GM21786 (cell line): Measurements from ENCODE around the gene TRIM51G.
"Not testable (repeated sequence)": the region's sequence is repeated elsewhere in the genome, so short reads cannot be mapped to it uniquely, and the experiment has no call there.

ENCODE experiments used
- ATAC-seq: cut with Tn5 transposase; IDR thresholded peaks from one replicate; pipeline ENCODE4 v1.9.1; 2021; ENCODE audit not compliant: unreplicated experiment

Gene TRIM51G, protein sequence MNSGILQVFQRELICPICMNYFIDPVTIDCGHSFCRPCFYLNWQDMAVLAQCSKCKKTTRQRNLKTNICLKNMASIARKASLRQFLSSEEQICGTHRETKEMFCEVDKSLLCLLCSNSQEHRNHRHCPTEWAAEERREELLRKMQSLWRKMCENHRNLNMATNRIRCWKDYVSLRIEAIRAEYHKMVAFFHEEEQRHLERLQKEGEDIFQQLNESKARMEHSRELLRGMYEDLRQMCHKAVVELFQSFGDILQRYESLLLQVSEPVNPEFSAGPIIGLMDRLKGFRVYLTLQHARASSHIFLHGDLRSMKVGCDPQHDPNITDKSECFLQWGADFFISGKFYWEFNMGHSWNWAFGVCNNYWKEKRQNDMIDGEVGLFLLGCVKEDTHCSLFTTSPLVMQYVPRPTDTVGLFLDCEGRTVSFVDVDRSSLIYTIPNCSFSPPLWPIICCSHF

DNA sequence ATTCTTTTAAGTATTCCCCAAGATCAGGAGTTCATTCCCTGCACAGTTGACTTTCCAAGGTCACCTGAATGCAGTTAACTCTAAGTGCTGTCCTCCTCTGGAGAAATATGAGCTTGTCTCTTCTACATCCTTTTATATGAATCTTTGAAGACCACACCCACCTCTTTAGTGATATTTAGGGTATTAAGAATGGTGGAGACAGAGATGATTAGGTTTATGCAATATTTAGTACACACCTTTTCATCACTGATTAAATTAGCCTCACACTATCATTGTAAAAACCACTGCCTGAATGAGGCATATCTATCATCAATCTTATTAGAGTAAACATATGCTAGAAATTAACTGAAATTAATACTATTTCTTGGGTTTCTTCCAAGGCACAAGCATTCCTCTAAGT lies at the start of gene TRIM51G:
Gene TRIM51G, minus strand, starts transcription at position 101 of the 400 bp plus-strand sequence. CDS start 2,190 bp downstream, outside the sequence.
- ATAC-seq: not testable (repeated sequence)

DNA sequence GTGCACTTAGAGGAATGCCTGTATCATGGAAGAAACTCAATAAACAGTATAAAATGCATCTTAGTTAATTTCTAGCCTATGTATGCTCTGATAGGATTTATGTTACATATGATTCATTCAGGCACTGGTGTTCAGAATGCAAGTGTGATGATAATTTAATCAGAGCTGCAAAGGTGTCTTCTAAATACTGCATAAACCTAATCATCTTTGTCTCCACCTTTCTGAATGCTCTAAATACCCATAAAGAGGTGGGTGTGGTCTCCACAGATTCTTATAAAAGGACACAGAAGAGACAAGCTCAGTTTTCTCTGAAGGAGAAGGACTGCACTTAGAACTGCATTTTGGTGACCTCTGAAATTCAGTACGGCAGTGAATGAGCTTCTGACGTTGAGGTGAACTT lies 44.8 kb upstream of the TRIM51G start, which contains the start of gene TRIM49B:
Gene TRIM49B, plus strand, starts transcription at position 301 of the 400 bp plus-strand sequence. CDS start 2,777 bp downstream, outside the sequence.
- ATAC-seq: not testable (repeated sequence)

DNA sequence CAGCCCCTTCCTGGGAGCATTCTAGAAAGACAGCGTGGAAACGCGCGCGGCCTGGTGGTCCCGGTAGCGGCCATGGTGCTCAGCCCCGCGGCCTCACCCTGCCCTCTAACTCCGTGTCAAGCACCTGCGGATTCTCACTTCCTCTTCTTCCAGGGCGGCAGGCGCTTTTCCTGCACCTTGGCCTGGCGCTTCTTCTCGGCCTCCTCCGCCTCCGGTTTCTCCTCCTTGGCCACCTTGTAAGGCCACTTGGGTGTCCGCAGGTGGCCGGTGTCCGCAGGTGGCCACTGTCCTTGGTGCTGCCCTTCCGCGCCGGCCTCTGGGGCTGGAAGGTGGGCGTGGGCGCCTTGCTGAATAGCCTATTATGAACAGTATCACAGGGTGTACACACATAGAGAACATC lies 15.1 kb downstream of the TRIM51G start:
- ATAC-seq: not testable (repeated sequence)

DNA sequence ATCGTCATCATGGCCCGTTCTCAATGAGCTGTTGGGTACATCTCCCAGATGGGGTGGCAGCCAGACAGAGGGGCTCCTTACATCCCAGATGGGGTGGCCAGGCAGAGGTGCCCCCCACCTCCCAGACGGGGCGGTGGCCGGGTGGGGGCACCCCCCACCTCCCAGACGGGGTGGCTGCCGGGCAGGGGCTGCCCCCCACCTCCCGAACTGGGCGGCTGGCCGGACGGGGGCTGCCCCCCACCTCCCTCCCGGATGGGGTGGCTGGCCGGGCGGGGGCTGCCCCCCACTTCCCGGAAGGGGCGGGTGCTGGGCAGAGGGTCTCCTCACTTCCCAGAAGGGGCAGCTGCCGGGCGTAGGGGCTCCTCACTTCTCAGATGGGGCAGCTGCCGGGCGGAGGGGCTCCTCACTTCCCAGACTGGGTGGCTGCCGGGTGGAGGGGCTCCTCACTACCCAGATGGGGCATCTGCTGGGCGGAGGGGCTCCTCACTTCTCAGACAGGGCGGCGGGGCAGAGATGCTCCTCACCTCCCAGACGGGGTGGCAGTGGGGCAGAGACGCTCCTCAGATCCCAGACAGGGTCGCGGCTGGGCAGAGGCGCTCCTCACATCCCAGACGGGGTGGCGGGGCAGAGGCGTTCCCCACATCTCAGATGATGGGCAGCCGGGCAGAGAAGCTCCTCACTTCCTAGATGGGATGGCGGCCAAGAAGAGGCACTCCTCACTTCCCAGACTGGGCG lies 28.2 kb downstream of the TRIM51G start:
- ATAC-seq: not testable (repeated sequence)

DNA sequence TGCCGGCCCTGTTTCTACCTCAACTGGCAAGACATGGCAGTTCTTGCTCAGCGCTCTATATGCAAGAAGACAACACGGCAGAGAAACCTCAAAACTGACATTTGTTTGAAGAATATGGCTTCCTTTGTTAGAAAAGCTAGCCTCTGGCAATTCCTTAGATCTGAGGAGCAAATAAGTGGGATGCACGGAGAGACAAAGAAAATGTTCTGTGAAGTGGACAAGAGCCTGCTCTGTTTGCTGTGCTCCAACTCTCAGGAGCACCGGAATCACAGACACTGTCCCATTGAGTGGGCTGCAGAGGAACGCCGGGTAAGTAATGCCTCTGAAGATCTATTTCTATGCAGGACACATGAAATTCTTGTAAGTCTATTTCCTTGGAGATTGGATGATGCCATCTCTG lies 37.9 kb downstream of the TRIM51G start:
- not testable (repeated sequence) for ATAC-seq
